Type B pancreatic cell (in vitro differentiated cells): ENCODE measurements around the gene KCNMB2. TPM values are rescaled to one million over a fixed set of nuclear protein-coding genes. Genes with fewer than 3 reads are reported as not detected.

Source experiments
- DNase-seq: peaks from one replicate; pipeline ENCODE4 v3.0.0; 2021; ENCODE audit warnings: mixed read lengths; ENCODE audit not compliant: unreplicated experiment; ENCODE audit errors: extremely low spot score
- H3K27ac Mint-ChIP-seq: 2 replicates; pipeline ENCODE4 v1.8.0; 2021; ENCODE audit warnings: mild to moderate bottlenecking, mixed read lengths
- H3K27me3 Mint-ChIP-seq: 2 replicates; pipeline ENCODE4 v1.8.0; 2021; ENCODE audit warnings: mixed read lengths
- H3K36me3 Mint-ChIP-seq: 2 replicates; pipeline ENCODE4 v1.8.0; 2021; ENCODE audit warnings: mixed read lengths
- H3K4me1 Mint-ChIP-seq: one replicate; pipeline ENCODE4 v1.8.0; 2021; ENCODE audit warnings: mixed read lengths; ENCODE audit not compliant: unreplicated experiment
- H3K4me3 Mint-ChIP-seq: 2 replicates; pipeline ENCODE4 v1.8.0; 2021; ENCODE audit warnings: mild to moderate bottlenecking, mixed read lengths
- H3K9me3 Mint-ChIP-seq: 2 replicates; pipeline ENCODE4 v1.8.0; 2021; ENCODE audit warnings: mixed read lengths
- total RNA-seq: library from RNA; stranded (reverse); gene quantifications from 2 replicates; pipeline ENCODE4 v1.2.1, GENCODE V29; 2021; ENCODE audit warnings: low replicate concordance
- TF ChIP-seq, protein P1 (sequence below): fragments of 200-600 bp; sonication (generic); conservative IDR thresholded peaks from 2 replicates; pipeline ENCODE4 v1.5.0; 2021; ENCODE audit warnings: antibody characterized with exemption, mild to moderate bottlenecking

Gene KCNMB2
- total RNA-seq, 1 donor from 2014 or later: 1.3 TPM

GRCh38 chr3:178778589-178778988, 242.4 kb downstream of the KCNMB2 start:
- no peaks in the 10 kb centered on the region for H3K27me3 Mint-ChIP-seq
- no peak for DNase-seq
- H3K4me3 Mint-ChIP-seq: no peak overlapping the region

DNA sequence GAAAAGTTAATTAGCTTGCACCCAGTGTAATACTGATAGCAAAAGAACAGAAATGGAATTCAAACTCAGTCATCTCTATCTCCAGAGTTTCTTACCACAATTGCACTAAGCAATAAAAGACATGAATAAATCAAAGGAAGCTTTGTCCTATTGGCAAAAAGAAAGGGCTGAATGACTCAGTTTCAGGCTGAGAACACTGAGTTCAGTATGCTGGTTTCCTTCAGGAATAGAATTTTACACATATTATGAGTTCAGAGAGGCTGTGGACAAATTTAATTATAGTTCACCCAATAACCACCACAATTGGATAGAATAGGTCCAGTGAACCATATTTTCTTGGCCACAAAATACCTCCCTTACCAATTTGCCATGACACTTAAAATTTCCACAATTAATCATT, 249.7 kb downstream of the KCNMB2 start:
- TF ChIP-seq, protein P1, sequence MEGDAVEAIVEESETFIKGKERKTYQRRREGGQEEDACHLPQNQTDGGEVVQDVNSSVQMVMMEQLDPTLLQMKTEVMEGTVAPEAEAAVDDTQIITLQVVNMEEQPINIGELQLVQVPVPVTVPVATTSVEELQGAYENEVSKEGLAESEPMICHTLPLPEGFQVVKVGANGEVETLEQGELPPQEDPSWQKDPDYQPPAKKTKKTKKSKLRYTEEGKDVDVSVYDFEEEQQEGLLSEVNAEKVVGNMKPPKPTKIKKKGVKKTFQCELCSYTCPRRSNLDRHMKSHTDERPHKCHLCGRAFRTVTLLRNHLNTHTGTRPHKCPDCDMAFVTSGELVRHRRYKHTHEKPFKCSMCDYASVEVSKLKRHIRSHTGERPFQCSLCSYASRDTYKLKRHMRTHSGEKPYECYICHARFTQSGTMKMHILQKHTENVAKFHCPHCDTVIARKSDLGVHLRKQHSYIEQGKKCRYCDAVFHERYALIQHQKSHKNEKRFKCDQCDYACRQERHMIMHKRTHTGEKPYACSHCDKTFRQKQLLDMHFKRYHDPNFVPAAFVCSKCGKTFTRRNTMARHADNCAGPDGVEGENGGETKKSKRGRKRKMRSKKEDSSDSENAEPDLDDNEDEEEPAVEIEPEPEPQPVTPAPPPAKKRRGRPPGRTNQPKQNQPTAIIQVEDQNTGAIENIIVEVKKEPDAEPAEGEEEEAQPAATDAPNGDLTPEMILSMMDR: no peak
- no peak overlapping the region for H3K27ac Mint-ChIP-seq
- no peak for DNase-seq
- no peaks in the 10 kb centered on the region for H3K36me3 Mint-ChIP-seq
- no peak overlapping the region for H3K4me3 Mint-ChIP-seq
- H3K4me1 Mint-ChIP-seq: no peaks in the 10 kb centered on the region
- peaks cover 6% of the 10 kb centered on the region for H3K9me3 Mint-ChIP-seq
- no peaks in the 10 kb centered on the region for H3K27me3 Mint-ChIP-seq

More at GRCh38 chr3:178778589-178778988, 242.4 kb downstream of the KCNMB2 start:
- Mint-ChIP-seq H3K4me1 (peaks cover 3% of the 10 kb centered on the region), H3K27ac (no peak overlapping the region), H3K36me3 (no peaks in the 10 kb centered on the region), H3K9me3 (no peaks in the 10 kb centered on the region)
- TF ChIP-seq, protein P1: no peak

DNA sequence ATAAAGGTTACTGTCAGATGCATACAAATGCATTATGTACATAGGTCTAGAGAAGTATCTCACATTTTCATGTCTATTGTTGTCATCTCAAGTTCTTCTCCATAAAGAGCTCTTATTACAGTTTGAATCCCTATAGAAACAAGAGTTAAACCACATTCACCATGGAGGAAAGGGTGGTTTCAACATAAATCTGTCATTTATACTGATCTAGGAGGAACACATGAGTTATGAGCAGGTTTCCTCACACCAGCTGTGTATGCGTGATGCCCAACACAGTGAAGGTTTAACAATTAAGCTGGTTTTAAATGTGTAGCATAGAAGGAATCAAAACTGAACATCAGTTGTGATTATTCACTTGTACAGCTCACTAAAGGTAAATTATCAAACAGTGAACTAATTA, 251.7 kb downstream of the KCNMB2 start:
- no peak for DNase-seq
- TF ChIP-seq, protein P1: no peak
- Mint-ChIP-seq H3K27me3 (no peaks in the 10 kb centered on the region), H3K27ac (no peak overlapping the region), H3K4me3 (no peak overlapping the region), H3K4me1 (no peaks in the 10 kb centered on the region), H3K9me3 (peaks cover 6% of the 10 kb centered on the region), H3K36me3 (no peaks in the 10 kb centered on the region)

GRCh38 chr3:178794711-178795110, 258.5 kb downstream of the KCNMB2 start:
- DNase-seq: no peak
- H3K4me1 Mint-ChIP-seq: no peaks in the 10 kb centered on the region
- no peaks in the 10 kb centered on the region for H3K27me3 Mint-ChIP-seq
- no peaks in the 10 kb centered on the region for H3K36me3 Mint-ChIP-seq
- H3K4me3 Mint-ChIP-seq: no peak overlapping the region
- TF ChIP-seq, protein P1: no peak
- no peaks in the 10 kb centered on the region for H3K9me3 Mint-ChIP-seq
- H3K27ac Mint-ChIP-seq: no peak overlapping the region

GRCh38 chr3:178795349-178795748, 259.1 kb downstream of the KCNMB2 start:
- H3K27me3 Mint-ChIP-seq: no peaks in the 10 kb centered on the region
- H3K9me3 Mint-ChIP-seq: no peaks in the 10 kb centered on the region
- TF ChIP-seq, protein P1: no peak
- H3K36me3 Mint-ChIP-seq: no peaks in the 10 kb centered on the region
- H3K4me3 Mint-ChIP-seq: no peak overlapping the region
- no peaks in the 10 kb centered on the region for H3K4me1 Mint-ChIP-seq
- H3K27ac Mint-ChIP-seq: no peak overlapping the region
- DNase-seq: no peak

DNA sequence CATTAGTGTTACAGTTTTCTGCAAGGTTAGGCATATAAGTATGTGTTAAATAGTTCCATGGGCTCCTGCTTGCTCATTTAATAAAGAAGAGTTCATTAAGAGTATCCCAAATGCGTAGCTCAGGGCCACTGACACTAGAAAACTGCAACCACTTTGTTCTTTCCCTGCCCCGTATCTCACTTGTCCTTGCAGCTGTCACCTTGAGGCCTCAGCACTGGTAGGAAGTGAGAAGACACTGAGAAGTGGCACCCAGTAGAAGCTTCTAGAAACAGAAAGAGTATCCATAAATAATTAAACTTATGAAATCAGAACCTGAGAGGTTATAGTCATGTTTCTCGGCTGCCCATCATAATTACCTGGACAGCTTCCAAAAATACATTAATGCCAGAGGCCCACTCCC, 266.0 kb downstream of the KCNMB2 start:
- Mint-ChIP-seq H3K4me3 (no peak overlapping the region), H3K27ac (no peak overlapping the region), H3K36me3 (no peaks in the 10 kb centered on the region), H3K4me1 (no peaks in the 10 kb centered on the region), H3K9me3 (no peaks in the 10 kb centered on the region), H3K27me3 (no peaks in the 10 kb centered on the region)
- TF ChIP-seq, protein P1: no peak
- DNase-seq: no peak
